Fibroblast of gingiva (primary cell): ENCODE measurements around the gene BIRC6.
"Not testable (repeated sequence)": the region's sequence is repeated elsewhere in the genome, so short reads cannot be mapped to it uniquely, and the experiment has no call there.

ENCODE experiments used
- DNase-seq: peaks from one replicate; pipeline ENCODE4 v3.0.0-alpha.2; 2011; ENCODE audit warnings: low read depth

BIRC6 gene

DNA sequence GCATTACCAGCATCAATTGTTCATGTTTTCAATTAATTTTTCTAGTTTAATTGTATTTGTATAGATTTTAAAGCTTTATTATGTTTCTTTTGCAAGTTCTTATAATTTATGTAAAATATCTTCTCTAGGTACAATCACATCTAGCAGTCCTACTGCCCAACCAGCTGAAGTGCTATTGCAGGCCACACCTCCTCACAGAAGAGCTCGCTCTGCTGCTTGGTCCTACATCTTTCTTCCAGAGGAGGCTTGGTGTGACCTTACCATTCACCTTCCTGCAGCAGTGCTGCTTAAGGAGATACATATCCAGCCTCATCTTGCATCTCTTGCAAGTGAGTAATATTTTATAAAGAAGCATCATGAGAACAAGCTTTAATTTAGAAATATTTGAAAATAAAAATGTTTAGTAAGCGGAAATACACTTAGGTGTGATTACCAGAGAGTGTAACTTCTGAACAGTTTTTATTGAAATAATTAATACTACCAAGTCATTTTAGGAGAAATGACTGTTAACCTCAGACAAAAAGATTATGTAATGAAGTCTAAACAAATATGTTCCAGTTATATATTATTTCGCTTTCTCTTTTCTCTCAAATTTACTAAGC is 148.2 kb downstream of the BIRC6 start:
- no peak for DNase-seq

DNA sequence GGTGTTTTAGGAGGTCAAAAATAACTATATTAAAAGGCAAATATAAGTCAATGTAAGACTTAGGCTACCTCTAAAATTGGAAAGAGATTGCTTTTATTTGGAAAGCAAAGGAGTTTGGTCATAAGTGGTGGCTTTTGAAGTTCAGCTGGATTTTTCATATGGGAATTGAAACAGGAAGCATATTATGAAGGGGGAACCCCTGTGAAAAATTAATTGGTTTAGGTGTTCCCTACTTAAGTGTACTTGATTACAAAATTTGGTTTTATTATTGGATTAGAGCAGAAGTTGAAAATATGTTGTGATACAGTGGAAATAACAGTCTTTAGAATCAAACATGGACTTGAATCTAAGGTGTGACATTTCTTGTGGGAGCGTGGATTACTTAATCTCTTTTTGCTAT is 149.6 kb downstream of the BIRC6 start:
- DNase-seq, result no peak

DNA sequence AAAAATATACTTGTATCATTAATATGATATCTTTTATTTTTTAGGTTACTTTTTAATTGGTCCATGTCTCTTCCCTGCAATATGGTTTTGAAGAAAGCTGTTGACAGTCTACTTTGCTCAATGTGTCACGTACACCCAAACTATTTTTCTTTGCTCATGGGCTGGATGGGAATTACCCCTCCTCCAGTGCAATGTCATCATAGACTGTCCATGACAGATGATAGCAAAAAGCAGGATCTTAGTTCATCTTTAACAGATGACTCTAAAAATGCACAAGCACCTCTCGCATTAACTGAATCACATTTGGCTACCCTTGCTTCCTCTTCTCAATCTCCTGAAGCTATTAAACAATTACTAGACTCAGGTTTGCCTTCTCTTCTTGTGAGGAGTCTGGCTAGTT is 158.1 kb downstream of the BIRC6 start:
- DNase-seq, result no peak

DNA sequence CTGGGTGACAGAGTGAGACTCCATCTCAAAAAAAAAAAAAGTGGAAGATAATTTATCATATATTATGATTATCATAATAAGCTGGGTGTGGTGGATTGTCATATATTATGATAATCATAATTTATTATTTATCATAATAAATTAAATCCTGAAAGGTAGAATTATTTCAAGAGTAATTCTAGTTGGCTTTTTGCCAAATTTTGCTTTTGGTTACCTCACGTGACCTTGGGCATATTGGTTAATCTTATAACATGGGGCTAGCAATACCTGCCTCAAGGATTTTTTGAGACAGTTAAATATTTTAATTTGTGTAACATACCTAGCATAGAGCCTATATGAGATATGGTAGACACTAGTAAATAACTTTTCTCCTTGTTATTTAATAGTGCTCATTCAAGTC is 159.7 kb downstream of the BIRC6 start:
- DNase-seq, result no peak

DNA sequence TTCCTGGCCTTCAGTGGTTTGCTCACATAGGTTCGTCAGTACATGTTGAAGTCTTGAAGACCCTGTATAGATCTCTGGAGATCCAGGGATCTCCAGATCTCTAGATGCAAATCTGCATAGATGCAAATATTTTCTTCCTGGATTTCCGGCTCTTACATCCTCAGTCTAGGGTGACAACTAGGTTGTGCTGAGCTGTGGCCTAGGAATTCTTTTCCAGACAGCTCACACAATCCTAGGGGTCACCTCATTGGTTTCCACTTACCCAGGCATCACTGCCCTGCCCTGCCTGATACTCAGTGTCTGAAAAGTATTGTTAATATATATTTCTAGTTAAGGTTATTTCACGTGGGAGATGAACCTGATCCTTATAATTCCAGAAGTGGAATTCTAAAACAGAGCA is 165.9 kb downstream of the BIRC6 start:
- DNase-seq, result no peak

DNA sequence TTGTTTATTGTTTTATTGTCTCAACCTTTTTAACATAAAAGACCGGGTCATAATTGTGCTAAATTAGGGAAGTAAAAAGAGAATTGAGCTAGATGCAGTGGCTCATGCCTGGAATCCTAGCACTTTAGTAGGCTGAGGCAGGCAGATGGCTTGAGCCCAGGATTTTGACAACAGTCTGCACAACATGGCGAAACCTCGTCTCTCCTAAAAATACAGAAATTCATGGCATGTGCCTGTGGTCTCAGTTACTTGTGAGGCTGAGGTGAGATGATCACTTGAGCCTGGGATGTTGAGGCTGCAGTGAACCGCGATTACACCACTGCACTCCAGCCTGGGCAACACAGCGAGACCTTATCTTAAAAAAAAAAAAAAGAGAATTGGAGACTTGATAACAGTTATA is 166.9 kb downstream of the BIRC6 start:
- no peak for DNase-seq

DNA sequence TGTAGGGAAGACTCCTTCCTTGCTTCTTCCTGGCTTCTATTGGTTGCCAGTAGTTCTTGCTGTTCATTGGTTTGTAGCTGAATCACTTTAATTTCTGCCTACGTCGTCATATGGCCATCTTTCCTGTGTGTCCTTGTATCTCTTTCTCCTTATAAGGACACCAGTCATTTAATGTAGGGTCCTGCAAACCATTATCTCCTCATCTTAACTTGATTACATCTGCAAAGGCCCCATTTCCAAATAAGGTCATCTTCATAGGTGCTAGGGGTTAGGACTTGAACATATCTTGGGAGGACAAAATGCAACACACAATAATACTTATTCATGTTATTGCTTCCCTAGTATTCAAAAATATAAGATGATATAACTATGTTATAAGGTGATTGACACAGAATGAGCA is 175.5 kb downstream of the BIRC6 start:
- DNase-seq, result no peak

DNA sequence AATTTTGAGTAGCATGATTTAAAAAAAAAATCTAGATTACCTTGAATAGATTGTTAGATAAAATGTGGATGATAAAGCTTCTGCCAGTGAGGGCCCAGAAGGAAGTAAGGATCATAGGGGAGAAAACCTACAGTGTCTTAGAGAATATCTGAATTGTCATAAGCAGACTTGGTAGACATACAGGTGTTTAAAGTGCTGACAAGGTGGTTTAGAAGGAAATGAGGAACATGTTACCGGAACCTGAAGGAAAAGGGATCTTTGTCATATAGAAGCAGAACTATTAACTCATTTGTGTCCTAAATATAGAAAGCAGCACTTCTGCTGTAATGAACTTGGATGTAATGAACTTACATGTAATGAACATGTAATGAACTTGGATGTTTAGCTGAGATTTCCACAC is 176.1 kb downstream of the BIRC6 start:
- DNase-seq, result no peak

DNA sequence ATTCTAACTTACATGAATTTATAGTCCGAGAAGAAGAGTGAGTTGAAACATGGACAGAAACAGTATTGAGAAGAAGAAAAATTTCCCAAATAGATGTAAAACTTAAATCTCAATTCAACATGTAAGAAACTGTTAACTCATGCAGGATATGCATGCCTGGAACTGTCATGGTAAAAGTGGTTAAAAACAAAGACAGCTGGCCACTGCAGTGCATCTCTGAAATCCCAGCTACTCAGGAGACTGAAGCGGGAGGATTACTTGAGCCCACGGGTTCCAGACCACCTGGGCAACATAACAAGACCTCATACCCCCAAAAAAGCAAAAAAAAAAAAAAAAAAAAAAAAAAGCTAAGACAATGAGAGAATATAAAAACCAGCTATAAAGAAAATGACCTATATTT is 178.0 kb downstream of the BIRC6 start:
- no peak for DNase-seq

DNA sequence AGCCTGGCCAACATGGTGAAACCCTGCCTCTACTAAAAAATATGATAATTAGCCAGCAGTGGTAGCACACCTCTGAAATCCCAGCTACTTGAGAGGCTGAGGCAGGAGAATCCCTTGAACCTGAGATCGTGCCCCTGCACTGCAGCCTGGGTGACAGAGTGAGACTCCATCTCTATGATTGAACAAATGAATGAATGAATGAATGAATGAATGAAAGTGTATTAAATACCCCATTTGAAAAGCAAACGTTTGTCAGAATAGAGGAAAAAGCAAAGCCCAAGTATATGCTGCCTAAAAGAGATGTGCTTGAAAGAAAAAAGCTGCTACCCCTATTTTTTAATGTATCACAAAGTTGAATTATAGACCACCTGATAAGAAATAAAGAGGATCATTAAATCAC is 181.9 kb downstream of the BIRC6 start:
- no peak for DNase-seq

DNA sequence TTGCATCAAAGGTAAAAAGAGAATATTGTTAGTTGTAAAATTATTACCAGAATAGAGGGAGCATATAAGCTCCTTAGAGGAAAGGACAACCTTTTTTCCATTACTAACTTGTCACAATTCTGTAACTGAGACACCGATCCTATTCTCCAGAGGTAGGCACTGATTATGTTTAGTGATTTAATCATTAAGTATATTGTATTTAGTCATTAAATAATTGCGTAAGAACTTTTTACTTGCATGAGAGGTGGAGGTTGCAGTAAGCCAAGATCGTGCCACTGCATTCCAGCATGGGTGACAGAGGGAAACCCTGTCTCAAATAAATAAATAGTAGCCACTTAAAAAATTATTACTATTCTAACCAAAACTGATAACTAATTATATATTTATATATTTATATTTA is 195.7 kb downstream of the BIRC6 start:
- not testable (repeated sequence) for DNase-seq

DNA sequence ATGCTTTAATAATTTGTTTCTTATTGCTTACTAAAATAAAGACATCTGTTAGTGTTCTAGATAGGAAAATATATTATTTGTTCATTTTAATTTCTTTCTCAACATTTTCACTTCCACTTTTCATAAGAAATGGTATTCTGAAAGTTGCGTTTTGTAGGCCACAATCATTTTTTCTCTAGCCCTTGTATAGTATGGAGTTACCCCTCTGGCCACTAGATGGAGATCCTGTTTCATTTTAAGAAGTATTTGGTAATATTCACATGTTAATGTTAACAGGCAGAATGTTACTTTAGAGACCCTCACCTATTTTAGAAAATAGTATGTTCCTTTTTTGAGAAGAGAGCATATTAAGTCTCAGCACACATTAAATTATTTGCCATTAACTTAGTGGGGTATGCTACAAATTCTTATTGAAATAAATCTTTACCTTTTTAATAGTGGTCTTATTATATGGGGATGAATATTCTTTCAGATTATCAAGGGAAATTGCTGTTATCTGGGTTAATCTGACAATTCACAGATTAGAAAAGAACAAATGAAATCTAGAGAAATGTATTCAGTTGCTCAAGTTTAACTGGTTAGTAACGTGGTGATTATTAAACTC is 197.1 kb downstream of the BIRC6 start:
- DNase-seq, result peak; percentile 40

DNA sequence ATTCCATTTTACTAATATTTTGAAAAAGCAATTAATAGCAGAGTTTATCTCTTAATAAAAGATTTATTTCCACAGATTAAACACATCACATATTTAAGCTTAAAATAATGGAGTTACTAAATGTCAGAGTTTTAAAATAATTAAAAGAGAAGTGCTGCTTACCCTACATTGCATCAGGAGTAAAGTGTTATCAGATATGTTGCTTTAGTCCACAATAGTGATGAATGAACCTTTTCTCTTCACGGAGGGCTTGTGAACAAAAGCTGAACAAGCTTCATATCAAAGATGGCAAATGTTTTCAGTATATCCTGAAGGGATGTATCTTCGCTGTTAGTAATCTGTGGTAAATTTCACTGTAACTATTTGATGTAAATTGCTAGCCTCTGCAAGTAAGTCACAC is 201.7 kb downstream of the BIRC6 start:
- no peak for DNase-seq

DNA sequence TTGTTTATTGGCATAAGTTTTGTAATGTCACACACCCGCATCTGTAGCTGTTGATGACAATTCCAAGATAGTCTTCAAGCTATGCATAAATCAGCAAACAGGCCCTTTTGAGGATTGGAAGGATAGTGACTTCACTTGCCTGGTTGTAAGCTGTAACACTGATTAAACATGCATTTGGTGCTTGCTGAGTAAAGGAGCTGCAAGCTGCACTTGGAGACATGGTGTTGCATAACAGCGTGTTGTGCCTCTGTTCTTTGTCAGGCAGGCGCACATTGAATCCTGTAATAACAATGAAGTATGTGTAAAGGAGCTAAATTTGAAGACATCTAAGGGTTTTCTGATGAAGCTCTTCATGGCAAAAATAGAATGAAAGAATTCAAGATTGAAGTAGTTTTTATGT is 202.3 kb downstream of the BIRC6 start:
- DNase-seq, result peak; percentile 8

DNA sequence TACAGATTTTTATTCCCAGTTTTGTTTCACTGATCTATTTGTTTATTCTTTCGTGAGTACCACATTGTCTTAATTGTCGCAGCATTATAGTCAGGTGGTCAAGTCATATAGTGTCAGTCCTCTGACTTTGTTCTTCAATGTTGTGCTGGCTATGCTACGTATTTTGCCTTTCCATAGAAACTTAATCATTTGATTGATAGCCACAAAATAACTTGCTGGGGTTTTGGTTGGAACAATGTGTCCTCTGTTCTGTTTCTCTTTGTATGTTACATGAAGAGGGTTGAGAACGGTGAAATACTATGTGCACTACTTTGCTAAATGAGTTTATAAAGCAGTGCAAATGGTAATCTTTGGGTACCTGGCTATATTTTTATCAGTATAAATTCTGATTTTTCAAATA is 206.1 kb downstream of the BIRC6 start:
- DNase-seq, result no peak

DNA sequence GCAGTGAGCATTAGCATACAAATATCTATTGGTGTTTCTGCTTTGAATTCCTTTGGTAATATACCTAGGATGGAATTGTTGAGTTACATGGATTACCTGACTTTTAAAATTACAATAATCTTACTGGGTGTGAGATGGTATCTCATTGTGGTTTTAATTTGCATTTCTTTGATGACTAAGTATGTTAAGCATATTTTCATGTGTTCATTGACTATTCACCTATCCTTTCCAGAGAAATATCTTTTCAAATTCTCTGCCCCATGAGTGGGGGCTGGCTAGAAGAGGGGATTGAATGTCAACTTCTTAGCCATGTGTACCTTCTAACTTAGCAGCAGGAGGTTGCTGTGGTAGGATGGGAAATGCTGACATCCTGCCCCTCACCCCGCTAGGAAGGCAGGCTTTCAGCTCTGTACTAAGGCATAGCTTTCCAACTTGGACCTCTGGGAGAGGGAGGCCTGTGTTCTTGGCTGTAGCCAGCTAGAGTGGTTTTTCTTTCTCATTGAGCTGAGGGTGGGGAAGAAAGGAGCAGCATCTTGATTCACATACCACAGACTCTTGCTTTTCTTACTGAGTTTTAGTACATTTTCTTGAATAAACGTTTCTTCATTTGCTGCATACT is 207.7 kb downstream of the BIRC6 start:
- DNase-seq, result no peak

DNA sequence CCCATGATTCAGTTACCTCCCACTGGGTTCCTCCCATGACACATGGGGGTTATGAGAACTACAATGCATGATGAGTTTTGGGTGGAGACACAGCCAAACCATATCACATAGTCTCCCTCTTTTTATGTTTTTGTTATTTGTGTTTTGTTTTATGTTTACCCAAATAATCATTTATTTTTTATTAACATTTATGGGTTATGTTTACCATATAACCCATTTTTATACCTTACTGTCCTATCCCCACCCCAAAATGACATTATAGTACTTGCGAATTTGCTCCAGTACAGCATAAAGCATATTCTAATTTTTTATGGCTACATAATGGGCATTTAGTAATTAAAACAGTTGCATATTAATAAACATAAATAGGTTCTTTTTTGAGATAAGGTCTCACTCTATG is 209.1 kb downstream of the BIRC6 start:
- DNase-seq, result no peak

DNA sequence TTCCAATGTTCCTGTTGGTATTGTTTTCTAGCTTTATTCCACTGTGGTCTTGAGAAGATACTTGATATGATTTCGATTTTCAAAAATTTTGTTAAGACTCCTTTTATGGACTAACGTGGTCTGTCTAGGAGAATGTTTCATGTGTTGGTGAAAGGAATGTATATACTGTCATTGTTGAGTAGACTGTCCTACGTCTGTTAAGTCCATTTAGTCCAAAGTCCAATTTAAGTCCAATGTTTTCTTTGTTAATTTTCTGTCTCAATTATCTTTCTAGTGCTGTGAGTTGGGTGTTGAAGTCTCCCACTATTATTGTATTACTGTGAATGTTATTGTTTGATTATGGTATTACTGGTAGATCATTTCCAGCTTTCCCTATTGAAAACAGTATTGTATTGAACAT is 215.2 kb downstream of the BIRC6 start:
- DNase-seq, result no peak

DNA sequence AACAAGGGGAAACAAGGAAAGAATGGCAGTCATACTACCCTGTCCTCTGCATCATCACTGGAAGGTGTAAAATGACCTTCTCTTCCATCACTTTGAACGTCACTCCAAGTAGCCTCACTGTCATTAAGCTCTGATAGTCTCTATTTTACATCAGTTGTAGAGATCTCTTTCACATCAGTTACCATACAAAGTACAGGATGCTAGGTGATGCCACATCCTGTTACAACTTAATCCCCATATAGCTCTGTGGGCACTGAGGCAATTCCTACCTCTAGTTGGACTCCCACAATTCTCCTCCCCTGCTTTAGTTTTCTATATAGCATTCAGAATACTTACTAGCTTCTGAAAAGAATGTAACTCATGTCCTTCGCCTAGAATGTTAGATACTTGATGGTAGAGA is 215.9 kb downstream of the BIRC6 start:
- DNase-seq, result no peak

DNA sequence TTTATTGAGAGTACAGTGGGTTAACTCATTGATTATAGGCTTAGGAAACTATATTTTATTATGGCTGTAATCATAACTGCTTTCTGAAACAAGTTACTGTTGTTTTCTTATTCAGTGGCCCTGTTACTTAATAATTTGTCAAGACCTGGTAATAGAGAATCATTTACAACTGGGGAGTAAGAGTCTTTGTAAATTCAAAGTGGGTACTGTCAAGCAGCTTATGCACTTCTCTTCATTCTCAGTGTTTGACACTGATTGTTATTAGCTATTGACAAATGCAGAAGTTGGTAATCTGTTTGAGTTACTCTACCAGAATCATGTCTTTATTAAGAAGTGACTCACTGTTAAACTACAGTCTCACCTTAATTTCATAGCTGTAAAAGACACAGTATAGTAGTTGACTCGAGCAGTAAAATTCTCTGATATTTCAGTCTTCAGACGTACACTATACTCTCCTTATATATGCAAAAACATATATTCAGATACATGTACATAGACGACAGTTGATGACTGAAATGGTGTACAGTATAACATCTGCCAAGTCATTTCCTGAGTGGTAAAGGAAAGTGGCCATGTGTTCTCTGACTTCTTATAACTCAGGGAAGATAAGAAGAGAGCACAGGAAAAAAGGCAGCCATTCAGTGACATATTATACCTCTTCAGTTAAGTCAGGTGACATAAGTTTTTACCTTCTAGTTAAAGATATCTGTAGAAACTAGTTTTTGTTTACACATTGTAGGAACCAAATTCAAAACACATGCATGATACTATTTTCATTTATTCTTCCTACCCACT is 235.0 kb downstream of the BIRC6 start:
- DNase-seq, result no peak

DNA sequence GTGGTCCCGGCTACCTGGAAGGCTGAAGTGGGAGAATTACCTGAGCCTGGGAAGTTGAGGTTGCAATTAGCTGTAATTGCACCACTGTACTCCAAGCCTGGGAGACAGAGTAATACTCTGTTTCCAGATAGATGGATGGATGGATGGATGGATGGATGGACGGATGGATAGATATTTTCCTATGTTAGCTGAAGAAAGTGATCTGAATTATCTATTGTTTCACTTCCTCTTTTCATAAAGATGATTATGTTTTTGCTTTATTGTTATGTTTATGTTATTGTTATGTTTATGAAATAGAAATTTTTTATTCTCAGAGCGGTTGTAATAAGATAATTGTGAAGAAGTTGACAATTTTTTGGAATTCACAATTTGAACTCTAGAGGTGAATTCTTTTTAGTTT is 237.8 kb downstream of the BIRC6 start:
- DNase-seq, result no peak

DNA sequence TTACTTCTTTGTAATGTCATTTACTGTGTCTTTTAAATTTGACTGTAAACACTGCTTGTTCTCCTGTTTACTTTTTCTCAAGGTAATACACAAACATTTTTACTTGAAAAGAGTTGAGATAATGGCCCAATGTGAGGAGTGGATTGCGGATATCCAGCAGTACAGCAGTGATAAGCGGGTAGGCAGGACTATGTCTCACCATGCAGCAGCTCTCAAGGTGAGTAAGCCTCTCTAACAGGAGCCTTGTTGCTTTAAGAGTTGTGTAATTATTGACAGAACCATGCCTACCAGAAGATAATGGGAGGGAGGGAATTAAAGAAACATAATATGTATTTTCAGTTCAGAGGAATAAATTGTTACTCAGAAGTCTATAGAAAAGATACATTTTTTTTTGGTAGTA is 254.5 kb downstream of the BIRC6 start:
- DNase-seq, result no peak

DNA sequence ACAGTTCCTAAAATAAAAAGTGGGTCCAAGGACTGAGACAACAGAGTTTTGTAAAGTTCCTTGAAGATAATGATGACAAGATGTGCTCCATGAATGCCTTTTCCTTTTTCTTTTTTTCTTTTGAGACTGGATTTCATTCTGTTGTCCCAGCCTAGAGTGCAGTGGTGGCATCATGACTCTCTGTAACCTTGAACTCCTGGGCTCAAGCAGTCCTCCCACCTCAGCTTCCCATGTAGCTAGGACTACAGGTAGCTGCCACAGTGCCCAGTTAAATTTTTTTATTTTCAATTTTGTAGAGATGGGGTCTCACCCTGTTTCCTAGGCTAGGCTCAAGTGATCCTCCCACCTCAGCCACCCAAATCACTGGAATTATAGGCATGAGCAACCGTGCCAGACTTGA is 254.9 kb downstream of the BIRC6 start:
- DNase-seq, result no peak
